Retinal pigment epithelial cell (primary cell): Measurements from ENCODE around the gene SPIN4.
A peak's percentile ranks its signal among the peaks of the same experiment; 100 is the strongest.

Experiments
- DNase-seq: peaks from one replicate; pipeline ENCODE4 v3.0.0-alpha.2; 2010; ENCODE audit warnings: low read depth
- H3K4me3 ChIP-seq: 2 replicates; pipeline ENCODE4 v1.5.1; 2011; ENCODE audit warnings: mild to moderate bottlenecking, low read length, control low read depth, moderate library complexity
- TF ChIP-seq, protein P1 (sequence below): conservative IDR thresholded peaks from 2 replicates; pipeline ENCODE4 v1.5.1; 2011; ENCODE audit warnings: low read depth, low read length, control low read depth, inconsistent platforms

The SPIN4 gene

DNA sequence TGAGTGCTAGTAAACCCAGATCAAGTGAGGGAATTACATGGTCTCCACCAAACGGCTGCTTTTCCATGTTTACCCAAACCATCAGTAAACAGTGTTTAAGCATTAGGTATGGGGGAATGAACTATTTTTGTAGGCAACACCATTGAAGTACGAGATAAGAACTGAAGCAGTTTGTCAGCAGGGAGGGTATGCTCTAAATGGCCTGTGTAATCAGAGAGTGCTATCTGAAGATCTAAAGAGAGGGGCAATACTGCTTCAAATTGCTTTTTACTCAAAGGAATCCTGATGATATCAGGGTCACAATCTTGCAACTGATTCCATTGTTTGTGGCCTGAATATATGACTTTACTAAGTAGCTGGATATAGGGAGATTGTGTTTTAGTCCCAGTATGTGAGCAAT, 10.4 kb upstream of the SPIN4 start:
- TF ChIP-seq, protein P1, sequence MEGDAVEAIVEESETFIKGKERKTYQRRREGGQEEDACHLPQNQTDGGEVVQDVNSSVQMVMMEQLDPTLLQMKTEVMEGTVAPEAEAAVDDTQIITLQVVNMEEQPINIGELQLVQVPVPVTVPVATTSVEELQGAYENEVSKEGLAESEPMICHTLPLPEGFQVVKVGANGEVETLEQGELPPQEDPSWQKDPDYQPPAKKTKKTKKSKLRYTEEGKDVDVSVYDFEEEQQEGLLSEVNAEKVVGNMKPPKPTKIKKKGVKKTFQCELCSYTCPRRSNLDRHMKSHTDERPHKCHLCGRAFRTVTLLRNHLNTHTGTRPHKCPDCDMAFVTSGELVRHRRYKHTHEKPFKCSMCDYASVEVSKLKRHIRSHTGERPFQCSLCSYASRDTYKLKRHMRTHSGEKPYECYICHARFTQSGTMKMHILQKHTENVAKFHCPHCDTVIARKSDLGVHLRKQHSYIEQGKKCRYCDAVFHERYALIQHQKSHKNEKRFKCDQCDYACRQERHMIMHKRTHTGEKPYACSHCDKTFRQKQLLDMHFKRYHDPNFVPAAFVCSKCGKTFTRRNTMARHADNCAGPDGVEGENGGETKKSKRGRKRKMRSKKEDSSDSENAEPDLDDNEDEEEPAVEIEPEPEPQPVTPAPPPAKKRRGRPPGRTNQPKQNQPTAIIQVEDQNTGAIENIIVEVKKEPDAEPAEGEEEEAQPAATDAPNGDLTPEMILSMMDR, result no peak
- DNase-seq, result no peak
- H3K4me3 ChIP-seq, result no peak overlapping the region

- TF ChIP-seq, protein P1, result no peak
These were observed 3.4 kb upstream of the SPIN4 start for GRCh38 chrX:63354484-63354883.

DNA sequence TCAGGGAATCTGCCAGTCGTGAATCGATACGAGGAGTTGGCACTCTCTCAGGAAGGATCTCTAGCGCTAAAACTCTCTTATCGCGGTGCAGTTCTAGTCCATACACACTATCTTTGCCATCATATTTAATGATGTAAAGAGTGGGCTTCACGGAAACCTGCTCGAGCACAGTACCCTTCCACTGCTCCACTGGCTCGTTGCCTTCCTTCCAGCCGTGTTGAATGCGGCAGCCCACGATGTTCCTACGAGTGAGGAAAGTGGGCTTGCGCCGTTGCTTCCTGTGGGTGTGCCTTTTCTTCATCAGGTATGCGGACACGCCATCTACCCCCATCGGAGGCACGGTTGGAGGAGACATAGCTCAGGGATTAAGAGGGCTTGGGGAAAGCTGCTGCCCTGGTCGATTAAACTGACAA, 661 bp downstream of the SPIN4 start:
- TF ChIP-seq, protein P1, result no peak
- no peak for DNase-seq
- H3K4me3 ChIP-seq, result peak overlapping the region; percentile 64

More at GRCh38 chrX:63354484-63354883, 3.4 kb upstream of the SPIN4 start:
- DNase-seq, result no peak
- no peak overlapping the region for H3K4me3 ChIP-seq

DNA sequence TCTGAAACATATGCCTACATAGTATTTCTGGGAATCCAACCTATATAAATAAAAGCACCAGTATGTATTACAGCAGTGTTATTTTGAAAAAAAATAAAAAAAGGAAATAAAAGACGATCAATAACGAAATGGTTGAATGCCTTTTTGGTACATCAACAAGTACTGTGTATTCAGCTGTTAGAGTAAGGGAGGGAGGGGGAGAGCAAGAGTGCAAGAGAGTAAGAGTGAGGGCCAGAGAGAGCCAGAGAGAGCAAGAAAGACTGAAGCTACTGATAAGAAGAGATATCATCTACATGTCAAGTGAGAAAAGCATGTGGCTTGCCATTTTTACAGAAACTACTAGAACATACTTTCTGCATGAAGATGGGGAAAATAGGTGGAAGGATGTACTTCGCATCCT, 1.8 kb downstream of the SPIN4 start:
- no peak for DNase-seq
- TF ChIP-seq, protein P1, result no peak
- no peak overlapping the region for H3K4me3 ChIP-seq

DNA sequence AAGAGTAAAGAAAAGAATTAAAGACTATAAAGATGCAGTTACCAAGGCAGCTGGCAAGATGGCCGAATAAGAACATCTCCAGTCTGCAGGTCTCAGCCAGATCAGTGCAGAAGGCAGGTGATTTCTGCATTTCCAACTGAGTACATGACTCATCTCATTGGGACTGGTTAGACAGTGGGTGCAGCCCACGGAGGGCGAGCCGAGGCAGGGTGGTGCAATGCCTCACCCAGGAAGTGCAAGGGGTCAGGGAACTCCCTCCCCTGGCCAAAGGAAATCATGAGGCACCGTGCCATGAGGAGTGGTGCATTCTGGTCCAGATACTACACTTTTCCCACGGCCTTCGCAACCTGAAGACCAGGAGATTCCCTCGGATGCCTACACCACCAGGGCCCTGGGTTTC, 20.5 kb downstream of the SPIN4 start:
- TF ChIP-seq, protein P1, result no peak
- no peak for DNase-seq
- no peak overlapping the region for H3K4me3 ChIP-seq

GRCh38 chrX:63327788-63328187, 23.3 kb downstream of the SPIN4 start:
- DNase-seq, result no peak
- H3K4me3 ChIP-seq, result no peak overlapping the region
- TF ChIP-seq, protein P1, result no peak

GRCh38 chrX:63299596-63299995, 51.5 kb downstream of the SPIN4 start:
- DNase-seq, result no peak
- TF ChIP-seq, protein P1, result no peak
- no peak overlapping the region for H3K4me3 ChIP-seq
